K562 (cell line): Measurements from ENCODE around the gene PSMD13. TPM values are rescaled to one million over a fixed set of nuclear protein-coding genes. Genes with fewer than 3 reads are reported as not detected.

Source experiments
- ATF1 ChIP-seq, 2 experiments: fragments of 450-650 bp in 1 of 2; IDR thresholded peaks; 2 replicates each; pipeline ENCODE4 v1.6.1; 2016; ENCODE audit warnings: missing compliant biosample characterization in 1 of 2, missing genetic modification characterization in 1 of 2
- CBX1 ChIP-seq: sonication (generic); IDR thresholded peaks from 2 replicates; pipeline ENCODE4 v1.6.1; 2016; ENCODE audit warnings: antibody characterized with exemption, low read depth, mild to moderate bottlenecking
- HDAC1 ChIP-seq, 2 experiments: fragments of 450-650 bp; IDR thresholded peaks; 2 replicates each; pipeline ENCODE4 v1.6.1; 2016 to 2017; ENCODE audit warnings: inconsistent platforms in 1 of 2, mild to moderate bottlenecking in 1 of 2, moderate library complexity in 1 of 2
- NCOA6 ChIP-seq: fragments of 450-650 bp; IDR thresholded peaks from 2 replicates; pipeline ENCODE4 v1.6.1; 2017; ENCODE audit warnings: mild to moderate bottlenecking
- SAP30 ChIP-seq: fragments of 200-600 bp; sonication (generic); IDR thresholded peaks from 2 replicates; pipeline ENCODE4 v1.6.1; 2012; ENCODE audit warnings: borderline replicate concordance, low read depth, mild to moderate bottlenecking, moderate library complexity, low read length, control low read depth, inconsistent platforms; ENCODE audit not compliant: insufficient read depth, poor library complexity, severe bottlenecking
- SETDB1 ChIP-seq: IDR thresholded peaks from one replicate; pipeline ENCODE4 v1.6.1; 2012; ENCODE audit warnings: low read length, control low read depth, inconsistent platforms
- SIN3A ChIP-seq, 2 experiments: fragments of 150-350 bp in 1 of 2; IDR thresholded peaks; 2 replicates each; pipeline ENCODE4 v1.6.1; 2011 to 2016; ENCODE audit warnings: borderline replicate concordance in 2 of 2, low read depth in 2 of 2, low read length in 2 of 2, mild to moderate bottlenecking in 2 of 2, moderate library complexity in 2 of 2; ENCODE audit not compliant: control insufficient read depth in 1 of 2
- USF2 ChIP-seq: sonication (generic); formaldehyde crosslinking; IDR thresholded peaks from 2 replicates; pipeline ENCODE4 v1.5.0; 2020; ENCODE audit warnings: missing genetic modification reagents
- ZBTB17 ChIP-seq: fragments of 450-650 bp; formaldehyde crosslinking; IDR thresholded peaks from 2 replicates; pipeline ENCODE4 v1.4.0; 2020; ENCODE audit warnings: mild to moderate bottlenecking
- ZBTB5 ChIP-seq: fragments of 450-650 bp; IDR thresholded peaks from 2 replicates; pipeline ENCODE4 v1.6.1; 2017; ENCODE audit warnings: antibody characterized with exemption
- ZBTB7A ChIP-seq: IDR thresholded peaks from 2 replicates; pipeline ENCODE4 v1.6.1; 2011; ENCODE audit warnings: low read depth, mild to moderate bottlenecking, low read length, moderate library complexity, borderline replicate concordance; ENCODE audit not compliant: control insufficient read depth
- ZFX ChIP-seq: sonication (generic); formaldehyde crosslinking; IDR thresholded peaks from 2 replicates; pipeline ENCODE4 v1.8.0; 2022; ENCODE audit warnings: mild to moderate bottlenecking, missing genetic modification reagents, moderate library complexity
- ZNF134 ChIP-seq: fragments of 250-450 bp; sonication (Bioruptor Pico); conservative IDR thresholded peaks from 2 replicates; pipeline ENCODE4 v1.4.0; 2020
- ZNF263 ChIP-seq: sonication (generic); formaldehyde crosslinking; IDR thresholded peaks from 2 replicates; pipeline ENCODE4 v1.8.0; 2022; ENCODE audit warnings: mild to moderate bottlenecking, missing genetic modification reagents, borderline replicate concordance
- ZNF324 ChIP-seq: fragments of 250-450 bp; sonication (Bioruptor Pico); IDR thresholded peaks from 2 replicates; pipeline ENCODE4 v1.4.0; 2020; ENCODE audit warnings: mild to moderate bottlenecking
- ZNF57 ChIP-seq: fragments of 450-650 bp; formaldehyde crosslinking; IDR thresholded peaks from 2 replicates; pipeline ENCODE4 v1.4.0; 2020; ENCODE audit warnings: mild to moderate bottlenecking, moderate library complexity
- ZNF717 ChIP-seq: fragments of 250-450 bp; sonication (Bioruptor Pico); IDR thresholded peaks from 2 replicates; pipeline ENCODE4 v1.5.0; 2021
- polyA plus RNA-seq, 8 experiments: library from polyadenylated mRNA; depleted of rRNA in 4 of 8; stranded (reverse) in 5 of 8; unstranded in 3 of 8; fragments of >200 nt; fragmentation: Nextera tagmentation in 2 of 8; fragmentation: Illumina TruSeq in 1 of 8; extraction: Ambion mirVana in 2 of 8; extraction: Trizol in 1 of 8; gene quantifications; 2 replicates each; pipeline versions ENCODE4 v1.2.1 to v1.2.3, GENCODE V29; 2011 to 2014; ENCODE audit warnings: inconsistent platforms in 1 of 8, missing spikeins in 1 of 8
- total RNA-seq, 7 experiments: library from RNA; depleted of rRNA in 6 of 7; stranded (reverse); fragments of >200 nt in 6 of 7; fragmentation: Illumina TruSeq in 2 of 7; extraction: Trizol in 2 of 7; gene quantifications; 2 replicates each; pipeline versions ENCODE4 v1.2.1 to v1.2.3, GENCODE V29; 2011 to 2021; ENCODE audit warnings: low replicate concordance in 1 of 7
- TF ChIP-seq, protein P1 (sequence below): fragments of 250-450 bp; sonication (Bioruptor Pico); IDR thresholded peaks from 2 replicates; pipeline ENCODE4 v1.9.0; 2021; ENCODE audit warnings: mild to moderate bottlenecking, inconsistent platforms
- TF ChIP-seq, protein P2 (sequence below): fragments of 450-650 bp; IDR thresholded peaks from 2 replicates; pipeline ENCODE4 v1.6.1; 2016; ENCODE audit warnings: borderline replicate concordance
- TF ChIP-seq, protein P3 (sequence below): fragments of 450-650 bp; IDR thresholded peaks from 2 replicates; pipeline ENCODE4 v1.6.1; 2016; ENCODE audit warnings: low read depth, mild to moderate bottlenecking, moderate library complexity

The PSMD13 gene
- total and polyA plus RNA-seq, 9 of the 15 experiments (the other 6 are each of a cell fraction or from before 2014, with no cell fraction given) = 185 to 383 (median 267) TPM

DNA sequence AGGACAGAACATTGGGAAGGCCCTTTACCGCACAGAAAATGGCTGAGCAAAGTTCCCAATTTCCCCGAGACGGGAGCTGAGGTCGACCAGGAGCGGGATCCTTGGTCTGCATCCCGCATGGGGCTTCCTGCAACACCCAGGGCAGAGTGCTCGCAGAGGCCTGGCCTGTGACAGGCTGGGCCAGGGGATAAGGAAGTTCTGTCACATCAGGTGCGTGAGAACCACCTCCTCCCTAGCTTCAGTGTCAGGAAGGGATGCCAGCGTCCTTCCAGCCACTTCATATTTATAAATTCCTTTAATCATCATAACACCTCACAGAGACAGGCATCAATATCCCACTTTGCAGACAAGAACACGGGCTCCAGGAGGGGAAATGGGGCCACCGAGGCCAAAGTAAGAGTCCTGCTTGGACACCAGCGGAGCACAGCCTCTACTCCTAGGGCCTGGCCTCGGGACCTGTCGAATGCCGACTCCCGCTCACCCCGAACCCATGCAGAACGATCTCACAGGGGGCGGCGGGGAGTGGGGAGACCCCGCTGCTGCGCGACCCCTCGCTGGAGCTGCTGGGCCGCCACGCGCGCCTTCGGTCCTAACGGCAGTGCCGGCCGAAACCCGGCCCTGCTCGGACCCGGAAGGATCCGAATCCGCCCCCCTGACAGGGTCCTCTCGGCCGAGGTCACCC lies 30.1 kb upstream of the PSMD13 start (continued):
- 0 out of 2 replicates have a peak, but pooled peaks have one; percentile 5 for TF ChIP-seq USF2
- TF ChIP-seq NCOA6 = no peak
- TF ChIP-seq, protein P1, sequence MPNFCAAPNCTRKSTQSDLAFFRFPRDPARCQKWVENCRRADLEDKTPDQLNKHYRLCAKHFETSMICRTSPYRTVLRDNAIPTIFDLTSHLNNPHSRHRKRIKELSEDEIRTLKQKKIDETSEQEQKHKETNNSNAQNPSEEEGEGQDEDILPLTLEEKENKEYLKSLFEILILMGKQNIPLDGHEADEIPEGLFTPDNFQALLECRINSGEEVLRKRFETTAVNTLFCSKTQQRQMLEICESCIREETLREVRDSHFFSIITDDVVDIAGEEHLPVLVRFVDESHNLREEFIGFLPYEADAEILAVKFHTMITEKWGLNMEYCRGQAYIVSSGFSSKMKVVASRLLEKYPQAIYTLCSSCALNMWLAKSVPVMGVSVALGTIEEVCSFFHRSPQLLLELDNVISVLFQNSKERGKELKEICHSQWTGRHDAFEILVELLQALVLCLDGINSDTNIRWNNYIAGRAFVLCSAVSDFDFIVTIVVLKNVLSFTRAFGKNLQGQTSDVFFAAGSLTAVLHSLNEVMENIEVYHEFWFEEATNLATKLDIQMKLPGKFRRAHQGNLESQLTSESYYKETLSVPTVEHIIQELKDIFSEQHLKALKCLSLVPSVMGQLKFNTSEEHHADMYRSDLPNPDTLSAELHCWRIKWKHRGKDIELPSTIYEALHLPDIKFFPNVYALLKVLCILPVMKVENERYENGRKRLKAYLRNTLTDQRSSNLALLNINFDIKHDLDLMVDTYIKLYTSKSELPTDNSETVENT (CRISPR knock-in tag) = 0 out of 2 replicates have a peak, but pooled peaks have one; percentile 10
- peak in 1 of 2 experiments; percentile 15; a peak in 1 of 4 replicates for TF ChIP-seq SIN3A (IDR thresholded peaks at IDR 0.05; ENCODE audit: borderline replicate concordance in 2 of 2, control insufficient read depth in 1 of 2, low read depth in 2 of 2, low read length in 2 of 2)
- no peak for TF ChIP-seq SETDB1
- no peak for TF ChIP-seq HDAC1 (IDR thresholded peaks at IDR 0.05)
- TF ChIP-seq ZNF324 = no peak
- TF ChIP-seq, protein P2, sequence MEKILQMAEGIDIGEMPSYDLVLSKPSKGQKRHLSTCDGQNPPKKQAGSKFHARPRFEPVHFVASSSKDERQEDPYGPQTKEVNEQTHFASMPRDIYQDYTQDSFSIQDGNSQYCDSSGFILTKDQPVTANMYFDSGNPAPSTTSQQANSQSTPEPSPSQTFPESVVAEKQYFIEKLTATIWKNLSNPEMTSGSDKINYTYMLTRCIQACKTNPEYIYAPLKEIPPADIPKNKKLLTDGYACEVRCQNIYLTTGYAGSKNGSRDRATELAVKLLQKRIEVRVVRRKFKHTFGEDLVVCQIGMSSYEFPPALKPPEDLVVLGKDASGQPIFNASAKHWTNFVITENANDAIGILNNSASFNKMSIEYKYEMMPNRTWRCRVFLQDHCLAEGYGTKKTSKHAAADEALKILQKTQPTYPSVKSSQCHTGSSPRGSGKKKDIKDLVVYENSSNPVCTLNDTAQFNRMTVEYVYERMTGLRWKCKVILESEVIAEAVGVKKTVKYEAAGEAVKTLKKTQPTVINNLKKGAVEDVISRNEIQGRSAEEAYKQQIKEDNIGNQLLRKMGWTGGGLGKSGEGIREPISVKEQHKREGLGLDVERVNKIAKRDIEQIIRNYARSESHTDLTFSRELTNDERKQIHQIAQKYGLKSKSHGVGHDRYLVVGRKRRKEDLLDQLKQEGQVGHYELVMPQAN = peak; percentile 34
- TF ChIP-seq ZBTB5 = no peak
- TF ChIP-seq CBX1 = no peak
- peak; percentile 64; the same call in 1 of the 2 replicates for TF ChIP-seq ZBTB17 (CRISPR knock-in tag)
- peak; percentile 57 for TF ChIP-seq SAP30
- no peak for TF ChIP-seq ZNF263 (CRISPR knock-in tag)
- no peak for TF ChIP-seq ATF1 (CRISPR knock-in tag; IDR thresholded peaks at IDR 0.05)
- TF ChIP-seq ATF1 (tag; IDR thresholded peaks at IDR 0.05) = no peak
- TF ChIP-seq ZNF134 (CRISPR knock-in tag) = no peak
- TF ChIP-seq, protein P3, sequence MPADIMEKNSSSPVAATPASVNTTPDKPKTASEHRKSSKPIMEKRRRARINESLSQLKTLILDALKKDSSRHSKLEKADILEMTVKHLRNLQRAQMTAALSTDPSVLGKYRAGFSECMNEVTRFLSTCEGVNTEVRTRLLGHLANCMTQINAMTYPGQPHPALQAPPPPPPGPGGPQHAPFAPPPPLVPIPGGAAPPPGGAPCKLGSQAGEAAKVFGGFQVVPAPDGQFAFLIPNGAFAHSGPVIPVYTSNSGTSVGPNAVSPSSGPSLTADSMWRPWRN = no peak
- no peak for TF ChIP-seq ZFX (CRISPR knock-in tag)
- 0 out of 2 replicates have a peak, but pooled peaks have one; percentile 11 for TF ChIP-seq ZNF57 (CRISPR knock-in tag)
- no peak for TF ChIP-seq ZNF717 (CRISPR knock-in tag)
- peak; percentile 29; the same call in 1 of the 2 replicates for TF ChIP-seq ZBTB7A
